ENCODE data around the gene ZSWIM4.
A peak's percentile ranks its signal among the peaks of the same experiment; 100 is the strongest.
"Not testable (repeated sequence)": the region's sequence is repeated elsewhere in the genome, so short reads cannot be mapped to it uniquely, and the experiment has no call there.

ZSWIM4 gene

DNA sequence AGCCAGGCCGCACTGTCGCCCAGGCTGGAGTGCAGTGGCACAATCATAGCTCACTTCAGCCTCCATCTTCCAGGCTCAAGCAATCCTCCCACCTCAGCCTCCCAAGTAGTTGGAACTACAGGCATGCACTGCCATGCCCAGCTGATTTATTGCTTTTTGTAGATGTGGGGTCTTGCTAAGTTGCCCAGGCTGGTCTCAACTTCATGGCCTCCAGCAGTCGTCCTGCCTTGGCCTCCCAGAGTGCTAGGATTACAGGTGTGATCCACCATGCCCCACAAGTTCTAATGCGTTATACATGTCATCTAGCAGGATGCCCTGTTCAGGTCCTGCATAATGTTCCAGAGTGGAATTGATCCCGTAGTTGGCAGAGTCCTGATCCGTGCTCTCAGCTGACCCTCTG is 16.4 kb upstream of the ZSWIM4 start:
- DNase-seq: no peak

DNA sequence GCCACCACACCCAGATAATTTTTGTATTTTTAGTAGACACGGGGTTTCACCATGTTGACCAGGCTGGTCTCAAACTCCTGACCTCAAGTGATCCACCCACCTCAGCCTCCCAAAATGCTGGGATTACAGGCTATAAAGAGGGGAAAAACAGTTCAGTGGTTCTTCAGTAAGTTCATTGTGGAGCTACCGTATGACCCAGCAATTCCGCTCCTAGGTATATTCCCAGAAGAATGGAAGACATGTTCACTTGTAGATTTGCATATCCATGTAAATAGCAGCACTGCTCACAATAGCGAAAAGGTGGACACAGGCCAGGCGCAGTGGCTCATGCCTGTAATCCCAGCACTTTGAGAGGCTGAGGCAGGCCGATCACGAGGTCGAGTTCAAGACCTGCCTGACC is 15.4 kb upstream of the ZSWIM4 start:
- DNase-seq: not testable (repeated sequence)

- peak; percentile 66 for DNase-seq
Measured at GRCh38 chr19:13781547-13781946, 13.7 kb upstream of the ZSWIM4 start.

DNA sequence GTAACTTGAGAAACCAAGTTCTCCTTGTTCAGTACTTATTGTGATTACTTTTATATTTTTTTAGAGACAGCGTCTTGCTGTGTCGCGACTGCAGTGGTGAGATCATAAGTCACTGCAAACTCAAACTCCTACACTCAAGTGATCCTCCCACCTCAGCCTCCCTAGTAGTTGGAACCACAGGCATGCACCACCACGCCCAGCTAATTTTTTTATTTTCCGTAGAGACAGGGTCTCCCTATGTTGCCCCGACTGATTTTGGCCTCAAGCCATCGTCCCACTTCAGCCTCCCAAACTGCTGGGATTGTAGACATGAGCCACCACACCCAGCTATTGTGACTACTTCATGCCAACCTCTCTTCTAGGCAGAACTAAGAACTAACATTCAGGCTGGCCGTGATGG is 12.7 kb upstream of the ZSWIM4 start:
- DNase-seq: no peak

- DNase-seq: no peak
Measured at GRCh38 chr19:13783565-13784500, 11.4 kb upstream of the ZSWIM4 start.

- DNase-seq: peak; percentile 76
Measured at GRCh38 chr19:13784731-13785452, 10.4 kb upstream of the ZSWIM4 start.

GRCh38 chr19:13788991-13789390 is 6.3 kb upstream of the ZSWIM4 start:
- DNase-seq: no peak

DNA sequence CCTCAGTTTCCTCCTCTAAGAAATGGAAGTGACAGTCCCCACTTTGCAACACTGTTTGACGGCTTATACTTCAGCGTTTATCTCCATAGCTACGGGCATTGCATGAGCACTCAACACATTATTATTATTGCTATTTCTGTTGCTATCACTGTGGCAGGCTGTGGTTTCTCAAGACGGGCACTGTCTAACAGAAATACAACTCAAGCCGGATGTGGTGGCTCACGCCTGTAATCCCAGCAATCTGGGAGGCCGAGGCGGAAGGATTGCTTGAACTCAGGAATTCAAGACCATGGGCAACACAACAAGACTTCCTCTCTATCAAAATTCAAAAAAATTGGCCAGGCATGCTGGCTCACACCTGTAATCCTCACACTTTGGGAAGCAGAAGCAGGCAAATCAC is 4.9 kb upstream of the ZSWIM4 start:
- DNase-seq: peak; percentile 21

GRCh38 chr19:13793317-13793716 is 1.9 kb upstream of the ZSWIM4 start:
- DNase-seq: not testable (repeated sequence)

DNA sequence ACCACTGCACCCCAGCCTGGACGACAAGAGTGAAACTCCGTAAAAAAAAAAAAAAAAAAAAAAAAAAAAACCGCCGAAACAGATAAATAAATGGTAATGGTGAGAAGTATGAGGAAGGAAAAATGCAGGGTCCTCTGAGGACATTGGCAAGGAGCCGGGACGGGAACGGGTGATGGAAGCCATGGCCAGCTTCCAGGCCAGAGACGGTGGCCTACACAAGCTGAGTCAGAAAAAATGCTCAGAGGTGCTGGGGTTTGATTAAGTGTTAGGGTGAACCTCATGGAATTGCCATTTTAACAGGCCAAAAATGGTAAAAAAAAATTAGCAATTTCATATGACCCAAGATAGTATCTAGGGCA is 866 bp upstream of the ZSWIM4 start:
- DNase-seq: peak; percentile 68

DNA sequence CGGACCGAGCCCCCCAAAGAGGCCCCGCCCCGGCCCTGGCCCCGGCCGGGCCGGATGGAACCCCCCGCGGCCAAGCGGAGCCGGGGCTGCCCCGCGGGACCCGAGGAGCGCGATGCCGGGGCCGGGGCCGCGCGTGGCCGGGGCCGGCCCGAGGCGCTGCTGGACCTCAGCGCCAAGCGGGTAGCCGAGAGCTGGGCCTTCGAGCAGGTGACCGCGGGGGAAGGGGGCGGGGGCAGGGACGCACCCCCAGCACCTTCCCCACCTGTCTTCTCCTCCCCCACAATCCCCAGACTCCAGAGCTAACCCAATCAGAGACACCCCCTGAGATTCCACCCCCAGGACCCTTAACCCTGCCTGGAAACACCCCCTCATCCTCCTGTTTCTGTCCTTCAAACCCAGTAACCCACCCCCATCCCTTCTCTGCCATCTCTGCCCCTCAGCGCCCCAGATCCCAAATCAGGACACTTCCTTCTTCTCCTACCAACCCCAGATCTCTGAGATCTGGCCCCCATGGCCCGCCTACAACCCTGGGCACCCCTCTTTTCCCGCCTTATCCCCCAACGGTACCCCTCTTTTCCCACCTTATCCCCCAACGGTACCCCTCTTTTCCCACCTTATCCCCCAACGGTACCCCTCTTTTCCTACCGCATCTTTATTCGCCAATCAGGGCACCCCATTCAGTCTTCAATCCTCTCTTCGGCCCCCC is 505 bp downstream of the ZSWIM4 start:
- peak; percentile 39 for DNase-seq

GRCh38 chr19:13796301-13797057 is 1.2 kb downstream of the ZSWIM4 start:
- no peak for DNase-seq

- no peak for DNase-seq
Measured at GRCh38 chr19:13797058-13797440, 1.8 kb downstream of the ZSWIM4 start.

- DNase-seq: no peak
Measured at GRCh38 chr19:13797870-13798269, 2.6 kb downstream of the ZSWIM4 start.

GRCh38 chr19:13799669-13800068 is 4.4 kb downstream of the ZSWIM4 start:
- no peak for DNase-seq

DNA sequence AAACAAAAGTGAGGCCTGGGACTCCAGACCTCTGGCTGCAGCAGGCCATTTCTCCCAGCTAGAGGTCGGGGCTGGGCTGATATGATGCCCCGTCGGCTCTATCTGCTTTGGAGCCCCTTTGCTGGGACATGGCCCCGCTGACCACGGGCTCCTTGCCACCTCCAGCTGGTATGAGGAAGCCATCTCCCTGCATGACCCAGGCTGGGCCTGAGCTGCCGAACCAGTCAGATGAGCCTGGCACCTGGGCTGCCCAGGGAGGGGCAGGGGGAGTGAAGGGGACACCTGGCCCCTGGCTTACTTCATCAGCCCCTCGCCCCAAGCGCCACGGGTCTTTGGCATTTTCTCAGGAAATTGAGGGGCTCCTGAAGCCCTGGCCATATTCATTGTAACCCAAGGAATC is 7.8 kb downstream of the ZSWIM4 start:
- DNase-seq: no peak

- peak; percentile 29 for DNase-seq
Measured at GRCh38 chr19:13804830-13805683, 9.8 kb downstream of the ZSWIM4 start.

DNA sequence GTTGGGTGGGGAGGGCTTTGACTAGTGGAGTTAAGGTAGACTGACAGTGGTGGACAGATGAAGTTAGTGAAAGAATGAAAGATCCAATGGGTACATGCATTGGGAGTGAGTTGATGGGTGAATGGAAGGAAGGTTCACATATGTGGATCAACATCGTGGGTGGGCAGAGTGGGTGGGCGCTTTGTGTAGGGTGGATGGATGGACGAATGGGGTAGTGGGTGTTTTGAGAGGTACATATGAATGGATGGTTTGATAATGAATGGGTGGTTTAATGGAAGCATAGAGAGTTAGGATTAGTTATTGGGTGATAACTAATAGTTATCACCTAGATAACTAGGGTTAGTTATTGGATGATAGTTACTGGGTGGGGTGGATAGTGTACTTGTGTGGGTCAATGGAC is 11.5 kb downstream of the ZSWIM4 start:
- DNase-seq: no peak

GRCh38 chr19:13807421-13808021 is 12.3 kb downstream of the ZSWIM4 start:
- DNase-seq: no peak

DNA sequence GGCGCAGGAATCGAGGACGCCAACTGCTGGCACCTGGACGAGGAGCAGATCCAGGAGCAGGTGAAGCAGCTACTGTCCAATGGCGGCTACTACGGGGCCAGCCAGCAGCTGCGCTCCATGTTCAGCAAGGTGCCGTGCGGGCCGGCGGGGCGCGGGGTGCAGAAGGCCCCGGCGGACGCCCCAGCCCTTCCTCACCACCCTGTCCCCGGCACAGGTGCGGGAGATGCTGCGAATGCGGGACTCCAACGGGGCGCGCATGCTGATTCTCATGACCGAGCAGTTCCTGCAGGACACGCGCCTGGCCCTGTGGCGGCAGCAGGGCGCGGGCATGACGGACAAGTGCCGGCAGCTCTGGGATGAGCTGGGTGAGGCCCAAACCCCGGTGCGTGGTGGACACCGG is 13.6 kb downstream of the ZSWIM4 start:
- no peak for DNase-seq

DNA sequence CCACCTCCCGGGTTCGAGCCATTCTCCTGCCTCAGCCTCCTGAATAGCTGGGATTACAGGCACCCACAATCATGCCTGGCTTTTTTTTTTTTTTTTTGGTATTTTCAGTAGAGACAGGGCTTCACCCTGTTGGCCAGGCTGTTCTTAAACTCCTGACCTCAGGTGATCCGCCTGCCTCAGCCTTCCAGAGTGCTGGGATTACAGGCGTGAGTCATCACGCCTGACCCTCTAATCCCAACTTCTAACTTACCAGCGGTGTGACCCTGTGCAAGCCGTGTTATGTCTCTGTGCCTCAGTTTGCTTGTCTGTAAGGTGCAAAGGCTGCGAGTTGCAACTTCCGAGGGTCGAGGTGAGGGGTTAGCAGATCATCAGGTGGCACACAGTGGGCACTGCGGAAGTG is 17.3 kb downstream of the ZSWIM4 start:
- no peak for DNase-seq
